Kidney (tissue), 22 donors: ENCODE results near the gene TPRA1. TPM values are rescaled to one million over a fixed set of nuclear protein-coding genes. Genes with fewer than 3 reads are reported as not detected.

Experiments used
- DNase-seq, 5 donors: peaks; one replicate each; pipeline ENCODE4 v3.0.0-alpha.2; 2013 to 2020
- FAIRE-seq: peaks from 2 replicates; lab custom pipeline; 2012; peaks lifted over from hg19 to GRCh38; lab: Jason Lieb, UNC
- H3K27ac ChIP-seq, 2 donors: one replicate each; pipeline ENCODE4 v1.7.0; 2013; ENCODE audit warnings: low read depth in 2 of 2, low read length in 2 of 2, inconsistent platforms in 1 of 2
- H3K27me3 ChIP-seq: one replicate; pipeline ENCODE4 v1.7.1; 2013; ENCODE audit warnings: low read length, inconsistent platforms; ENCODE audit not compliant: control insufficient read depth, insufficient read depth
- H3K36me3 ChIP-seq, 3 donors: one replicate each; pipeline versions ENCODE4 v1.7.0 to v1.7.1; 2013; ENCODE audit warnings: low read length in 3 of 3, control low read depth in 1 of 3, inconsistent platforms in 1 of 3; ENCODE audit not compliant: insufficient read depth in 3 of 3, control insufficient read depth in 2 of 3
- H3K4me1 ChIP-seq, 3 donors: one replicate each; pipeline versions ENCODE4 v1.7.0 to v1.7.1; 2013; ENCODE audit warnings: low read length in 3 of 3, inconsistent platforms in 1 of 3, low read depth in 1 of 3; ENCODE audit not compliant: control insufficient read depth in 2 of 3, insufficient read depth in 2 of 3
- H3K4me3 ChIP-seq, 3 donors: one replicate each; pipeline versions ENCODE4 v1.7.0 to v1.8.1; 2013; ENCODE audit warnings: low read length in 3 of 3, control low read depth in 1 of 3, inconsistent platforms in 1 of 3
- H3K9ac ChIP-seq, 3 donors: one replicate each; pipeline versions ENCODE4 v1.7.0 to v1.7.1; 2013; ENCODE audit warnings: low read length in 3 of 3, control low read depth in 1 of 3, inconsistent platforms in 1 of 3
- H3K9me3 ChIP-seq, 3 donors: one replicate each; pipeline versions ENCODE4 v1.7.0 to v1.7.1; 2013; ENCODE audit warnings: low read length in 3 of 3, control low read depth in 1 of 3, inconsistent platforms in 1 of 3; ENCODE audit not compliant: control insufficient read depth in 2 of 3, insufficient read depth in 1 of 3
- intact Hi-C: fragments of 100-400 bp; cut with DNase I; formaldehyde crosslinking; loops from one replicate; pipeline ENCODE4 v1.11.1; 2022
- long read RNA-seq, 10 donors: library from polyadenylated mRNA in 1 of 10; unstranded in 1 of 10; transcript quantifications; one replicate each; pipeline ENCODE4 v2.0.0 and lab custom pipeline, GENCODE V29; 2021 to 2026
- polyA plus RNA-seq: library from polyadenylated mRNA; stranded (reverse); fragments of 350-450 nt; fragmentation: Illumina TruSeq; extraction: RNeasy Lipid Tissue Mini Kit (QIAGEN cat#74804); gene quantifications from one replicate; pipeline ENCODE4 v1.2.3, GENCODE V29; 2014; ENCODE audit warnings: low read depth, low replicate concordance; ENCODE audit not compliant: insufficient read depth
- total RNA-seq: library from RNA; stranded (reverse); fragmentation: NEBNext Ultra II Directional; extraction: Animal tissue kit (Norgen Biotek cat#: 25700); gene quantifications from one replicate; pipeline ENCODE4 v1.2.1, GENCODE V29; 2021
- TF ChIP-seq, protein P1 (sequence below): IDR thresholded peaks from 3 replicates; pipeline ENCODE4 v1.5.1; 2012; ENCODE audit warnings: mild to moderate bottlenecking, moderate library complexity, borderline replicate concordance; ENCODE audit not compliant: insufficient read depth; ENCODE audit errors: extremely low read depth
- donor health status: control.
- donor health status: control.
- donor health status: control.
- donor health status: control.
- donor health status: control.
- donor health status: DM: yes; HTN: yes; CAD: no.
- donor health status: Normal renal cell carcinoma (clear cell type).

Gene TPRA1
- total RNA-seq (36.4 TPM), polyA plus RNA-seq (35.4 TPM)
- long read RNA-seq, donor 1, transcript TPRA1-202 (11 exons, 1,933 nt): major isoform, 14 of 15 reads
- long read RNA-seq, donor 1, partial matches to known transcripts: 0 of 15 reads
- long read RNA-seq, donor 1, other reads (novel, unspliced or antisense): 0 of 15 reads
- long read RNA-seq, donor 2, transcript TPRA1-202 (11 exons, 1,933 nt): major isoform, 11 of 12 reads
- long read RNA-seq, donor 2, partial matches to known transcripts: 0 of 12 reads
- long read RNA-seq, donor 2, other reads (novel, unspliced or antisense): 0 of 12 reads
- long read RNA-seq, donor 3, transcript TPRA1-202 (11 exons, 1,933 nt): major isoform, 7 of 11 reads
- long read RNA-seq, donor 3, partial matches to known transcripts: 0 of 11 reads
- long read RNA-seq, donor 3, other reads (novel, unspliced or antisense): 0 of 11 reads
- long read RNA-seq, donor 4, transcript TPRA1-202 (11 exons, 1,933 nt): major isoform, 9 of 10 reads
- long read RNA-seq, donor 4, partial matches to known transcripts: 0 of 10 reads
- long read RNA-seq, donor 4, other reads (novel, unspliced or antisense): 0 of 10 reads
- long read RNA-seq, donor 5, partial matches to known transcripts: 0 of 1 reads
- long read RNA-seq, donor 5, other reads (novel, unspliced or antisense): 0 of 1 reads
- long read RNA-seq, donor 6, transcript TPRA1-202 (11 exons, 1,933 nt): major isoform, 16 of 21 reads
- long read RNA-seq, donor 6, partial matches to known transcripts: 5 of 21 reads
- long read RNA-seq, donor 6, other reads (novel, unspliced or antisense): 0 of 21 reads
- long read RNA-seq, donor 7, transcript TPRA1-202 (11 exons, 1,933 nt): major isoform, 35 of 69 reads
- long read RNA-seq, donor 7, partial matches to known transcripts: 7 of 69 reads
- long read RNA-seq, donor 7, other reads (novel, unspliced or antisense): 24 of 69 reads
- long read RNA-seq, donor 8, transcript TPRA1-202 (11 exons, 1,933 nt): major isoform, 10 of 10 reads
- long read RNA-seq, donor 8, partial matches to known transcripts: 0 of 10 reads
- long read RNA-seq, donor 8, other reads (novel, unspliced or antisense): 0 of 10 reads
- long read RNA-seq, donor 9, transcript TPRA1-202 (11 exons, 1,933 nt): major isoform, 5 of 5 reads
- long read RNA-seq, donor 9, partial matches to known transcripts: 0 of 5 reads
- long read RNA-seq, donor 9, other reads (novel, unspliced or antisense): 0 of 5 reads
- long read RNA-seq, donor 10, transcript TPRA1-202 (11 exons, 1,933 nt): major isoform, 7 of 8 reads
- long read RNA-seq, donor 10, partial matches to known transcripts: 0 of 8 reads
- long read RNA-seq, donor 10, other reads (novel, unspliced or antisense): 0 of 8 reads

GRCh38 chr3:127590593-127591465, at the start of gene TPRA1:
TPRA1 (minus strand) TSS chr3:127590733; CDS start chr3:127580146, 10,587 bp downstream.
- Histone ChIP-seq H3K4me1 (peaks cover 0 to 24% (median 14%) of the 10 kb centered on the region in 3 donors), H3K36me3 (no peaks in the 10 kb centered on the region), H3K27ac (peak within 1 kb of the TSS; percentile 79 to 89), H3K4me3 (peak within 1 kb of the TSS; percentile 63 to 88 (median 84)), H3K9ac (peak within 1 kb of the TSS; percentile 70 to 81 (median 74)), H3K9me3 (no peaks in the 10 kb centered on the region), H3K27me3 (no peaks in the 10 kb centered on the region)
- TF ChIP-seq, protein P1, sequence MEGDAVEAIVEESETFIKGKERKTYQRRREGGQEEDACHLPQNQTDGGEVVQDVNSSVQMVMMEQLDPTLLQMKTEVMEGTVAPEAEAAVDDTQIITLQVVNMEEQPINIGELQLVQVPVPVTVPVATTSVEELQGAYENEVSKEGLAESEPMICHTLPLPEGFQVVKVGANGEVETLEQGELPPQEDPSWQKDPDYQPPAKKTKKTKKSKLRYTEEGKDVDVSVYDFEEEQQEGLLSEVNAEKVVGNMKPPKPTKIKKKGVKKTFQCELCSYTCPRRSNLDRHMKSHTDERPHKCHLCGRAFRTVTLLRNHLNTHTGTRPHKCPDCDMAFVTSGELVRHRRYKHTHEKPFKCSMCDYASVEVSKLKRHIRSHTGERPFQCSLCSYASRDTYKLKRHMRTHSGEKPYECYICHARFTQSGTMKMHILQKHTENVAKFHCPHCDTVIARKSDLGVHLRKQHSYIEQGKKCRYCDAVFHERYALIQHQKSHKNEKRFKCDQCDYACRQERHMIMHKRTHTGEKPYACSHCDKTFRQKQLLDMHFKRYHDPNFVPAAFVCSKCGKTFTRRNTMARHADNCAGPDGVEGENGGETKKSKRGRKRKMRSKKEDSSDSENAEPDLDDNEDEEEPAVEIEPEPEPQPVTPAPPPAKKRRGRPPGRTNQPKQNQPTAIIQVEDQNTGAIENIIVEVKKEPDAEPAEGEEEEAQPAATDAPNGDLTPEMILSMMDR: no peak
- DNase-seq (peak; percentile 95 to 99 (median 96)), FAIRE-seq (peak; percentile 92)
- intact Hi-C loops: no loop called here

GRCh38 chr3:127640042-127640355, 49.5 kb upstream of the TPRA1 start:
- H3K27me3 ChIP-seq: no peaks in the 10 kb centered on the region
- H3K4me1 ChIP-seq: no peaks in the 10 kb centered on the region
- no peaks in the 10 kb centered on the region for H3K9me3 ChIP-seq
- no peaks in the 10 kb centered on the region for H3K36me3 ChIP-seq
- DNase-seq (no peak), FAIRE-seq (no peak)
- TF ChIP-seq, protein P1: no peak
- intact Hi-C loops: no loop called here
- H3K9ac ChIP-seq: no peak overlapping the region
- no peak overlapping the region for H3K27ac ChIP-seq
- no peak overlapping the region for H3K4me3 ChIP-seq
